NAMALWA (cell line): ENCODE data around the gene OR4E1.
"Not testable (repeated sequence)": the region's sequence is repeated elsewhere in the genome, so short reads cannot be mapped to it uniquely, and the experiment has no call there.

ENCODE experiments used
- DNase-seq: peaks from one replicate; pipeline ENCODE4 v3.0.0-alpha.2; 2015; ENCODE audit warnings: low spot score

The OR4E1 gene

GRCh38 chr14:21652209-21652808 lies 21.3 kb downstream of the OR4E1 start:
- no peak for DNase-seq

- no peak for DNase-seq
These were observed 26.2 kb downstream of the OR4E1 start for GRCh38 chr14:21647380-21647779.

- DNase-seq, result no peak
These were observed 30.2 kb downstream of the OR4E1 start for GRCh38 chr14:21643407-21643806.

GRCh38 chr14:21642683-21643082 lies 30.9 kb downstream of the OR4E1 start:
- DNase-seq, result no peak

GRCh38 chr14:21634840-21635239 lies 38.8 kb downstream of the OR4E1 start, which contains the start of gene OR10G2:
OR10G2 (minus strand) TSS chr14:21634940; CDS start chr14:21634842, 98 bp downstream.
- DNase-seq, result no peak

- DNase-seq, result no peak
These were observed 42.5 kb downstream of the OR4E1 start for GRCh38 chr14:21631084-21631483.

- not testable (repeated sequence) for DNase-seq
These were observed 43.1 kb downstream of the OR4E1 start for GRCh38 chr14:21630503-21630902.

GRCh38 chr14:21626491-21627230 lies 47.0 kb downstream of the OR4E1 start:
- no peak for DNase-seq
